Measurements from ENCODE around the gene TMEFF1. TPM values are rescaled to one million over a fixed set of nuclear protein-coding genes. Genes with fewer than 3 reads are reported as not detected.

TMEFF1 gene
- total and polyA plus RNA-seq, 2 donors (not counting 1 experiment from before 2014, with no cell fraction given): 1.1 to 2.5 TPM

- H3K9me3 ChIP-seq (ENCODE audit: control insufficient read depth, insufficient read depth, low read depth, low read length): no peaks in the 10 kb centered on the region
- no peaks in the 10 kb centered on the region for H4K20me1 ChIP-seq (ENCODE audit: control insufficient read depth, extremely low read depth, insufficient read depth, low read length)
- no peak overlapping the region for H3K4me3 ChIP-seq (replicated peaks in 1 of 4; ENCODE audit: control extremely low read depth in 1 of 4, insufficient read depth in 1 of 4, low read depth in 3 of 4, low read length in 4 of 4)
- no peaks in the 10 kb centered on the region for H3K36me3 ChIP-seq (ENCODE audit: control insufficient read depth, insufficient read depth, low read length)
- no peaks in the 10 kb centered on the region for H3K79me2 ChIP-seq (ENCODE audit: control insufficient read depth, insufficient read depth, low read length)
- H3K4me1 ChIP-seq (ENCODE audit: control insufficient read depth, extremely low read depth, insufficient read depth, low read length): no peaks in the 10 kb centered on the region
- no peaks in the 10 kb centered on the region for H3K27me3 ChIP-seq (ENCODE audit: control insufficient read depth, insufficient read depth, low read length)
- H2AFZ ChIP-seq (ENCODE audit: low read length): no peak overlapping the region
- TF ChIP-seq, protein P1, sequence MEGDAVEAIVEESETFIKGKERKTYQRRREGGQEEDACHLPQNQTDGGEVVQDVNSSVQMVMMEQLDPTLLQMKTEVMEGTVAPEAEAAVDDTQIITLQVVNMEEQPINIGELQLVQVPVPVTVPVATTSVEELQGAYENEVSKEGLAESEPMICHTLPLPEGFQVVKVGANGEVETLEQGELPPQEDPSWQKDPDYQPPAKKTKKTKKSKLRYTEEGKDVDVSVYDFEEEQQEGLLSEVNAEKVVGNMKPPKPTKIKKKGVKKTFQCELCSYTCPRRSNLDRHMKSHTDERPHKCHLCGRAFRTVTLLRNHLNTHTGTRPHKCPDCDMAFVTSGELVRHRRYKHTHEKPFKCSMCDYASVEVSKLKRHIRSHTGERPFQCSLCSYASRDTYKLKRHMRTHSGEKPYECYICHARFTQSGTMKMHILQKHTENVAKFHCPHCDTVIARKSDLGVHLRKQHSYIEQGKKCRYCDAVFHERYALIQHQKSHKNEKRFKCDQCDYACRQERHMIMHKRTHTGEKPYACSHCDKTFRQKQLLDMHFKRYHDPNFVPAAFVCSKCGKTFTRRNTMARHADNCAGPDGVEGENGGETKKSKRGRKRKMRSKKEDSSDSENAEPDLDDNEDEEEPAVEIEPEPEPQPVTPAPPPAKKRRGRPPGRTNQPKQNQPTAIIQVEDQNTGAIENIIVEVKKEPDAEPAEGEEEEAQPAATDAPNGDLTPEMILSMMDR (conservative IDR thresholded peaks at IDR 0.05 in 1 of 2, IDR thresholded peaks at IDR 0.05 in 1 of 2; ENCODE audit: low read depth in 1 of 2, low read length in 2 of 2): no peak
- no peak for TF ChIP-seq EZH2 (IDR thresholded peaks at IDR 0.05; ENCODE audit: low read length, missing control alignments)
- H3K4me2 ChIP-seq (ENCODE audit: extremely low read depth, insufficient read depth, low read length): no peak overlapping the region
- H3K27ac ChIP-seq (ENCODE audit: insufficient read depth, low read length): no peak overlapping the region
- no peak for DNase-seq (ENCODE audit: low read depth in 2 of 2)
- H3K9ac ChIP-seq (ENCODE audit: insufficient read depth, low read length): no peak overlapping the region
Measured at GRCh38 chr9:100459963-100460362, 13.0 kb upstream of the TMEFF1 start.

DNA sequence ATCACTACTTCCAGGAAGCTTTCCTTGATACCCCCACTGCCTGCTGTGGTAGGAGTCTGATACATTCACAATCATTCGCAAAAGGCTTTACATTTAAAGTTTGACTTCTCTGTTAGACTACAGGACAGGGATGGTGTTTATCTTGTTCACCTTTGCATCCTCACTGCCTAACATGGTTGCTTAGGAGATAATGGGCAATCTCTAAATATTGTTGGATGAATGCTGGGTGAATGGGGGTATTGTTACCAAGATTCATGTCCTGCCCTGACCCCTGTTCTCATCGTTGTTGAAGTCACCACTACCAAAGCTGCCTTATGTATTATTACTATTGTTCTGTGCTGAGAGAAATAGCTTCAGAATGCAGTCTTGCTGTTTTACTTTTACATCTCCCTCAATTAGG lies 7.7 kb upstream of the TMEFF1 start:
- no peaks in the 10 kb centered on the region for H4K20me1 ChIP-seq (ENCODE audit: control insufficient read depth, extremely low read depth, insufficient read depth, low read length)
- no peak overlapping the region for H3K4me2 ChIP-seq (ENCODE audit: extremely low read depth, insufficient read depth, low read length)
- H3K36me3 ChIP-seq (ENCODE audit: control insufficient read depth, insufficient read depth, low read length): no peaks in the 10 kb centered on the region
- no peak overlapping the region for H3K27ac ChIP-seq (ENCODE audit: insufficient read depth, low read length)
- TF ChIP-seq EZH2 (IDR thresholded peaks at IDR 0.05; ENCODE audit: low read length, missing control alignments): no peak
- TF ChIP-seq, protein P1 (conservative IDR thresholded peaks at IDR 0.05 in 1 of 2, IDR thresholded peaks at IDR 0.05 in 1 of 2; ENCODE audit: low read depth in 1 of 2, low read length in 2 of 2): no peak
- no peak overlapping the region for H2AFZ ChIP-seq (ENCODE audit: low read length)
- no peaks in the 10 kb centered on the region for H3K27me3 ChIP-seq (ENCODE audit: control insufficient read depth, insufficient read depth, low read length)
- H3K4me1 ChIP-seq (ENCODE audit: control insufficient read depth, extremely low read depth, insufficient read depth, low read length): no peaks in the 10 kb centered on the region
- H3K4me3 ChIP-seq (replicated peaks in 1 of 4; ENCODE audit: control extremely low read depth in 1 of 4, insufficient read depth in 1 of 4, low read depth in 3 of 4, low read length in 4 of 4): no peak overlapping the region
- no peak overlapping the region for H3K9ac ChIP-seq (ENCODE audit: insufficient read depth, low read length)
- no peak for DNase-seq (ENCODE audit: low read depth in 2 of 2)
- no peaks in the 10 kb centered on the region for H3K9me3 ChIP-seq (ENCODE audit: control insufficient read depth, insufficient read depth, low read depth, low read length)
- H3K79me2 ChIP-seq (ENCODE audit: control insufficient read depth, insufficient read depth, low read length): no peaks in the 10 kb centered on the region

DNA sequence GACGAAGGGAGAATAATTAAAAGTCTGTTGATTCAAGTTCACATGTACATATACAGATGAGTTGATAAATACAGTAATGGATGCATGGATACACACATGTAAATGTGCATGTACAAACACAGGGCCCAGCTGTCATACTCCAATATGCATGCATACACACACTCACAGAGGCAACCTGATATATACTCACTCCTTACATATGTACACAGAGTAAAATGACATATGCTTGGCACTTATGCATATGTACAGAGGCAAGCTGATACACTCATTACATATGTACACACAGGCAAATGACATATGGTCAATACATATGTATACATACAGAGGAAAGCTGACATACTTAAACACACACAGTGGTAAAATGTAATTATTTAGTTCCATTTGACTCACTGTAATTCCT lies 7.2 kb upstream of the TMEFF1 start:
- Histone ChIP-seq H4K20me1 (ENCODE audit: control insufficient read depth, extremely low read depth, insufficient read depth, low read length) (no peaks in the 10 kb centered on the region), H2AFZ (ENCODE audit: low read length) (no peak overlapping the region), H3K27ac (ENCODE audit: insufficient read depth, low read length) (no peak overlapping the region), H3K36me3 (ENCODE audit: control insufficient read depth, insufficient read depth, low read length) (no peaks in the 10 kb centered on the region), H3K79me2 (ENCODE audit: control insufficient read depth, insufficient read depth, low read length) (no peaks in the 10 kb centered on the region), H3K9ac (ENCODE audit: insufficient read depth, low read length) (no peak overlapping the region), H3K9me3 (ENCODE audit: control insufficient read depth, insufficient read depth, low read depth, low read length) (no peaks in the 10 kb centered on the region), H3K27me3 (ENCODE audit: control insufficient read depth, insufficient read depth, low read length) (no peaks in the 10 kb centered on the region), H3K4me1 (ENCODE audit: control insufficient read depth, extremely low read depth, insufficient read depth, low read length) (no peaks in the 10 kb centered on the region), H3K4me2 (ENCODE audit: extremely low read depth, insufficient read depth, low read length) (no peak overlapping the region), H3K4me3 (replicated peaks in 1 of 4; ENCODE audit: control extremely low read depth in 1 of 4, insufficient read depth in 1 of 4, low read depth in 3 of 4, low read length in 4 of 4) (no peak overlapping the region)
- DNase-seq (ENCODE audit: low read depth in 2 of 2): no peak
- no peak for TF ChIP-seq EZH2 (IDR thresholded peaks at IDR 0.05; ENCODE audit: low read length, missing control alignments)
- TF ChIP-seq, protein P1 (conservative IDR thresholded peaks at IDR 0.05 in 1 of 2, IDR thresholded peaks at IDR 0.05 in 1 of 2; ENCODE audit: low read depth in 1 of 2, low read length in 2 of 2): no peak
